HG03135 (cell line): ENCODE measurements around the gene MVK.
A peak's percentile ranks its signal among the peaks of the same experiment; 100 is the strongest.

Experiments used
- ATAC-seq: cut with Tn5 transposase; IDR thresholded peaks from one replicate; pipeline ENCODE4 v1.9.1; 2021; ENCODE audit warnings: mild to moderate bottlenecking, moderate library complexity; ENCODE audit not compliant: unreplicated experiment

Gene MVK

DNA sequence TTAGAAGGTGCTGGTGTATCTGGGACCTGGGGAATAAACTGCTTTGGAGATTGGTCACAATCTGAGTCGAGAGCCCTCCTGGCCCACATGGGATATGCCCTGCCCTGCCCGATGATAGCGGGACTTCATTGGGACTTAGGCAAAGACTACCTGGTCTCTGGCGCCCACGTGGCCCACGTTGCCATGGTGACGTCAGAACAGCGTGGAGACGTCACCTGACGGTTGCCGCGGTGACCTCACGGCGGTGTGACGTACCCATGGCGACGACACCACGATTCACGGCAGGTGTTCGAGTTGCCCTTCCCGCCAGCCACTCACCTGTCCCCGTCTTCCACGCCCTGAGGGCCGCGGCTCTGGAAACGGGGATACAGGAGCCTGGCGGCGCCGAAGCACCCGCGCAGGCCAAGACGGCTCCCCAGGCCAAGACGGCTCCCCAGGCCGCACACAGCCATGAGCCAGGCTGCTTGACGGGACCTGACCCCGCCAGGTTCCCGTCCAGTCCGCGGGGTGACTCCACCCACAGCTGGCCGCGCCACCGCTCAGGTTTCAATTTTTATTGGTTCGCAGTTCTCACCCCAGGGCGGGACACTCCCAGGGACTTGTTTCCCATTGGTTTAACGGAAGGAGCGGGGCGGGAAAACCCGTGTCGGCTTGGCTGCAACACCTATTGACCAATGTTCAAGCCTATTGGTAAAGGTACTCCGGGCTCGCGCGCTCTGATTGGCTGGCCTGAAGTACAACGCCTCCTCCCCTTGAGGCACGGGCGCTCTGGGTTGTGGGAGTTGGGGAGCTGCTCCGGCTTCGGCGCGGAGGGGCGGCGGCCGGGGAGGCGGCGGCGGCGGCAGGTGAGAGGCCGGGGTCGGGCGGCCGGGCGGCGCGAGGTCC is at the start of gene MVK, which contains the start of gene MMAB:
TSS of gene MVK (plus strand) at position 766 of the 885 bp plus-strand sequence. CDS start 1,029 bp downstream, outside the sequence.
TSS of gene MMAB (minus strand) at position 476 of the 885 bp plus-strand sequence. CDS start at position 452, 24 bp downstream.
- peak; percentile 90 for ATAC-seq

DNA sequence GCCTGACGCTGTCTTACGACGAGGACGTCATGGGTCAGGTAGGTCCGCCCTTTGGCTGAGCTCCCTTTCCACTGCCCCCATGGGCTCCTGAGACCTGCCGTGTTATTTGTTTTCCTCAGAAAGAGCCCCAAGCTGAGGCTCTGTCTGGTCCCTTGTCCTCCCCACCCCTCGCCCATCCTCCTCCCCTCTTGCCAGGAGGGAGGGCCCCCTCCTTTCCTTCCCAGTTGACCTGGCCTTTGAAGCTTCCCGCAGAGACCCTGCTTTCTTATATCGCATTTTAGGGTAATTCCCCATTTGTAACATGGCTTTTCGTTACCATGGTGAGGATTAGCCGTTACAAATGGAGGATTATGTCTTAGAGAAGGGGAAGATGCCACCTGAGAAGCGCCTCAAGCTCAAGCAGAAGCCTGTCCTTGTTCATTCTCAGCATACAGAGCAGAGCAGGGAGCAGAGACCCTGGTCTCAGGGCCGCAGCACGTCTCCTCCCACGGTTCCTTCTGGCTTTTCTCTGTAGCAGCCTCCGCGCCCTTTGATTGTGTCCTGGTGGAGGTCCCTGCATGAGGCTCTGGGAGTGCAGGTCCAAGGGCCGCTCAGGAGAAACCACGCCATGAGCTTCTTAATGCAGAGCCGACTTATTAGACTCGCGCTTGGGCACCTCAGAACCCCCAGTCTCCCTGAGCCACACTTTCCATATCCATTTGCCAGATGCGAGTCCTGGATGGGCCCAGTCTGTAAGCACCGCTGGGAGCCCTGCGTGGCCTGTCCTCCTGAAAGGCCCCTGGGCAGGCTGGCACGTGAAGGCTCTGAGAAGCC is 48.9 kb upstream of the MVK start:
- no peak for ATAC-seq

DNA sequence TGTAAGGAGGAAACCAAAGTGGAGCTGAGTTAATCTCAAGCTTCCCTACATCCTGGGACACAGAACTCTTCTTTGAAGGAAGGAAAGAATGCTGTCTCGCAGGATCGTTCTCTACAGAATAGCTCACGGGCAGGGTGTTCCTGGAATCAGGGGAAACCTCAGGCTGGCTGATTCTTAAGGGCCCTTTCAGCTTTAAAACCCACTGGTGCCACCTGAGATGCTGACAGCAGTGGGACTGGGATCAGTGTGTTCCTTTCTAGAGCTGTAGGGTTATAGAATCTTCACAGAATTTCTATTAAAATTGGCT is 48.4 kb upstream of the MVK start:
- no peak for ATAC-seq

DNA sequence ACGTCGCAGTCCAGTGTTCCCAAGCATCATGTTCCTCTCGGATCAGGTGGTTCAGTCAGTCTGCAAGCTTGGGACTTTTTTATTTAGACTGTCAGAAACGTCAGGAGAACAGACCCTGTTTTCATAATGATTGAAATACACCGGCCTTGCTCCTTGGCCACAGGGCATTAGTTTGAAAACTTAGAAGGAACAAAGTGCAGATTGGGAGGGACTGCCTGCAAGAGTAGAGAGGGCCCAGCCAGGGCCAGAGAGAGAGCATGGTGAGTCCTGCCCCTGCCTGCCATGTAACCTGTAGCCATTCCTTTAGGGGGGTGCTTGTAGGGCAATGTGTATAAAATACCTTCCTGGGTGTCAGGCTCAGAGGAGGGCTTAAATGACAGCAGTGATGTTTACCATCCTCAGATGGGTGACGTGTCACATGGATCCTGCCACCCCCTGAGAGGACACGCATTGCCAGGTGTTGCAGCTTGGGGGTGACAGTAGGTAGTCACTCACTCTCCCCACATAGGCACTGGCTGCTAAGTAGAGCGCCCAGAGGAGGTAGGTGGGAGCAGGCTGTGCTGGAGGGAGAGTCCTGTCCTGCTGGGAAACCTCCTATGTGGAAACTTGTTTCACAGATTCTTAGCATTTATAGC is 46.0 kb upstream of the MVK start:
- no peak for ATAC-seq

DNA sequence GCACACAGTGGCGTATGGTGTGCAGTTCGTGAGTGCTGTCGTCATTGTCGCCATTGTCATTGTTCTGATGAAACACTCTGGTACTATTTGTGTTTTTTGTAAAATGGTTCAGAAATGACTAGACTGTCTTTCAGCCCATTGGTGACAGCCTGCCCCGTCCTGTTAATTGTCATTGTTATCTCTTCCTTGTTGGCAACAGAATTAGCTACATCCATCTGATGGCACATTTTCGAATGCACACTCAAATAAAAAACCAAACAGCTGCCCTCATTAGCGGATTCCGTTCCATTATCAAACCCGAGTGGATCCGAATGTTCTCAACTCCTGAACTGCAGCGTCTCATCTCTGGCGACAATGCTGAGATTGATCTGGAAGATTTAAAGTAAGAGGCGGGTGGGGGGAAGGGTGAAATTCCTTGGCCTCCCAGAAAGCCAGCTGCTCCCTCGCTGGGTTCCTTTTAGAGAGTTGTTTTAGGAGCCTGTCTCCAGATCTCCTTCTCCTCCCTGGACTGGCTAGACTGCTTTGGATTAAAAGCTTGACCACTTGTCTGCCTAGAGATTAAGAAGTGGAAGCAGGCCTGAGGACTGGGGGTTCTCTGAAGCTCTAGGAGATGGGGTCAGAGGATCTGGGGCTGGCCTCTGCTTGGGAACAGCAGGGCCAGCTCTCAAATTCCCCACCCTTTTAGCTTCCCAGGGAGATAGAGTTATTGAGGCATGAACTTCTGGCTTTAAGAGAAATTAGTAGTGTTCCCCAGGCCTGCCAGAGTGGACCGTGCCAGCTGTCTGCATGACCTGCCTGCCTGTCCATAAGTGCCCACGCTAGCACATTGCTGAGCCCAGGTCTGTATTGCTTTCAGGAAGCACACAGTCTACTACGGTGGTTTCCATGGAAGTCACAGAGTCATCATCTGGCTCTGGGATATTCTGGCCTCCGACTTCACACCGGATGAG is 43.6 kb upstream of the MVK start:
- no peak for ATAC-seq

DNA sequence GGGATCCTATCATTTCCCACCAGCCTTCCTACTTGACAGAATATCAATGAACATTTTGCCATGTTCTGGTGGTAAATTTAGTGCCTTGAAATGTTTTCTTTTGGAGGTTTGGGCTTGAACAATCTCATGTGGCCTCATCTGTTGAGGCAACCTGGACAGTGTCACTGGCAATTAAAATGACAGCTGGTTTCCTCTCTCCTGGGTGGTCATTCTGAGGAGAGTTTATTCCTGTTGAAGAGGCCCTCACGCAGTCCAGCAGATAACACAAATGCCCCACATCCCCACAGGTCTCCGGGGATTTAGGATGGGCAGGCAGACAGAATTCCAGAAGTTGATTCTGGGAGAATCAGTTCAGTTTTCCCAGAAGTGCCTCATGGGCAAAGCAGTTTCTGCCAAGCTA is 42.2 kb upstream of the MVK start:
- no peak for ATAC-seq

DNA sequence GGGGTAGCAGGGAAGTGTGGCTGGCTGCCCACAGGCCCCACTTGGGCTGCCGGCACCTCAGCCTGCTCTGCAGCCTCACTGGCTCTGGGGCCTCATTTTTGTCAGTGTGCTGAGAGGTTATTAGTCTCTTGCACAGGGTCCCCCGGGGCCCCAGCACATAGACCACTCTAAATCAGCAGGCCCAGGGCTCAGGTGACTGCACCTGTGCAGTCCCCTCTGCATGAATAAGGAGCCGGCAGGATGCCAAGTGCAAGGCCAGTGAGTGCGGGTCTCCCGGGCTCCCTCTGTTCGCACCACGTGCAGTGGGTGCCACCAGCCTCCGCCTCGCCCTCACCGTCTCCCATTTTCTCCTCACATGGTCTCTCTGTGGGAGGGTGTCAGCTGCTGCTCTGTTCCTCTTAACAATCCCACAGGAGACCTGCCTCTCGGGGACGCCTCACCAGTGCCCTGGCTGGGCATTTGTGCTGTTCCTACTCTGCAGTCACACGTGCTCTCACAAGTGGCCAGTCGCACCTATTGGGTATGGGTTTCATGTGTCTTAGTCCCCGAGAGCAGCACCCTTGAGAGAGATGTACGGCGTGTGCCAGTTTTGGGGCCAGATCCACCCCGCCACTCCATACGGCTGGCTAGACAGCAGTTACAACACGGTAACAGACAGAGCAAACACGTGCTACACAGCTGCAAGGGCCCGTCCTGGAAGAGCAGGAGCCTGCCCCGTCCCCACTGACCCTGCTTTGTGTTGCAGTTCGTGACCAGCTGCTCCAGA is 40.7 kb upstream of the MVK start:
- no peak for ATAC-seq

DNA sequence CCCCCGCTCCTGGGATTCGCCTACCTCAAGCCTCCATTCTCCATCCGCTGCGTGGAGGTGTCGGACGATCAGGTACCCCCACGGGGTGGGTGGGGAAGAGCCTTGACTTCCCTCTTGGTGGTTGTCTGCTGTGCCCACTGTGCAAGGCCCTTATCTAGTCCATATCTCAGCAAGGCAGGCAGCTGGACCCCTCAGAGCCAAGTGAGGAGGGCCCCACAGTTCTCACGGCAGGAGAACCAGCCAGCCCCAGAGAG is 40.2 kb upstream of the MVK start:
- no peak for ATAC-seq

DNA sequence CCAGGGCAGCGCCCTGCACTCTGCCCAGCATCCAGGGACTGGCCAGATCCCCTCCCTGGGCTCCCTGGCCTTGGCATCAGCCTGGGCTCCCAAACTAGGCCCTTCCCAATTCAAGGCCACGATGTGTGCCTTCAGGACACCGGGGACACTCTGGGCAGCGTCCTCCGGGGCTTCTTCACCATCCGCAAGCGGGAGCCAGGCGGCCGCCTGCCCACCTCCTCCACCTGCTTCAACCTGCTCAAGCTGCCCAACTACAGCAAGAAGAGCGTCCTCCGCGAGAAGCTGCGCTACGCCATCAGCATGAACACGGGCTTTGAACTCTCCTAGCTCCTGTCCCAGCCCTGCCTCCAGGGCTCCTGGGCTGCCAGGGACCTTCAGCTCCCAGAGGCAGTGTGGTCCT is 39.1 kb upstream of the MVK start:
- ATAC-seq = no peak

DNA sequence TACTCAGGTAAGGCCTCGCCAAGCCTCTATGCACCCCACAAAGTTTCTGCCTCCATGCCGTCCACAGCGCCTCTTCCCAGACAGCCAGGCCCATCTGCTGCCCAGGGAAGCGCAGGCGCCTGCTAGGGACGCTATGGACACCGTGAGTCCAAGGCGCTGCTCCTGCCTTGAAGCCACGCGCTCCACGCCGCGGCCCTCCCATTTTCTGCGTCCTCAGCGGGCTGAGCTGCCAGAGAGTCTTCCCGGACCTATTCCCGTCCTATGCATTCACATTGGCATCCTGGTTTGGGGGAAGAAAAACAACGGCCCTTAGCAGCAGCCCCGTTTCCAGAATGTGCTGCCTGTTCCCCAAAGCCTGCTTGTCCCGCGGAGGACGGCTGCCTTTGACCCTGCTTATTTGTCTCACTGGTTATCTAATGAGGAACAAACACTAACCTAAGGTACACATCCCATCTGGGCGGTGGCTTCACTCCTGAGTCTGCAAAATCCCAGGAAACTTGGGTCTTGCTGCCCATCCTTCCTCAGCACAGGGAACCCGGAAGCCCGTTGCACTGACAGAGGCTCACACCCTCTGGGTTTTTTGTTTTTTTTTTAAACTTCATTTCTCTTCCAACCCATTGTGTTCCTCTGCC is 38.2 kb upstream of the MVK start:
- no peak for ATAC-seq

DNA sequence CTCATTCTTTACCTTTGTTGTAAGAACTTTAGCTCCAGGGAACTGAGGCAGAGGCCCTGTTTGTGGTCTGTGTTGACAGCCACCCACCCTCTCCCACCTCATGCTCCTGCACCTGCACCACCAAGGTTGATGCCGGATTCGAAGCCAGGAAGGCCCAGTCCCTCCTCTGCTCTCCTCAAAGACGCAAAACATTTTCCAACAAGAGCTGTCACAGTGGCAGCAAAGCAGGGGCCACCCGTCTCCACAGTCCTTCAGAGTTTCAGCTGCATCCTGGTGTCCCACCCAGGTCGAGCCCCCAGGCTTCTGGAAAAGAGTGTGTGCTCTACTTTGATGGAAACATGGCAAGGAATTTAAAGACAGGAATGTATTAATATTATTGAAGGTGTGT is 37.7 kb upstream of the MVK start:
- no peak for ATAC-seq

DNA sequence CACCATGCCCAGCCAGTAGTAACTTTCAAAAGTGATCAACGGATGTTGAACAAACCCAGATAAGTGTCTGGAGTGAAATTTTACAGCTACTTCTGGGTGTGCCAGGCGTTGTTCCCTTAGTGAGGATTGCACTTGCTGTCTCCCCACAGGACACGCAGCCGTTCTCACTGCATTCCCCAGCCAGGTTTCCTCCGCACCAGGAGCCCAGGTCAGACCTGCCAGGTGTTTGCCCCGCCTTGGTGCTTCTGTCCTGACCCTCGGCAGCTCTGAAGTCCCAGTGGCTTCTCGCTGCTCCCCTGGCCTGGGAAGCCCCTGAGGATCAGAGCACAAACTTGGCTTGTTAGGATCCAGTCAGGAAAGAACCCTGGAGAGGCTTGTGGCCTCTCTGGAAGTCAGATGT is 36.5 kb upstream of the MVK start:
- no peak for ATAC-seq

DNA sequence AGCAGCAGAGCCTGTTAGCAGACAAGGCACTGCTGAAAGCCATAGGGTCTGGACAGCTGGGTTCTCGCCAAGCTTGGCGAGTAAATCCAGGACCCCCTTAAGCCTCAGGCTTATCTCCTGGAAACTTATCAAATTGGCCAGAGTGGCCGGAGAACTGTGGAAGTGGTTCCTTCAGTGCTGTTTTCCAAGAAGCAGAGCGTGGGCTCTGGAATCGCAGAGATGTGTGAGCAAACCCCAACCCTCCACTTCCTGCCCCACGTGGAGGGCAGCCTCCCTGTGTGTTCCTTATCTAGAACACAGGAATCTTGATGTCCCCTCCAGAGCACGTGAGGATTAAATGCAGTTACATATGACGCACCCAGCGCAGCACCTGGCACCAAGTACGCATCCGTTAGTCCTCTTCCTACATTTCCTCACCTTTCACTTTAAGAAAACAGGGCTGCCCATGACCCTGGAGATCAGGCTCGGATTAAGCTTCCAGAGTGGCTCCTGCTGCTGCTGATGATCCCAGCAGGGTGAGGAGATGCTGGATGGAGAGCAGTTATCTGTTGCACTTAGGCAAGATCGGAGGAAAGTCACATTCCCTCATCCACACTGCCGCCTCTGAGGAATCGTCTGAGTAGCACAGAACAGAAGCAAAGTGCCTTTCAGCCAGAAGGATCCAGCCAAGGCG is 35.3 kb upstream of the MVK start:
- ATAC-seq = no peak

DNA sequence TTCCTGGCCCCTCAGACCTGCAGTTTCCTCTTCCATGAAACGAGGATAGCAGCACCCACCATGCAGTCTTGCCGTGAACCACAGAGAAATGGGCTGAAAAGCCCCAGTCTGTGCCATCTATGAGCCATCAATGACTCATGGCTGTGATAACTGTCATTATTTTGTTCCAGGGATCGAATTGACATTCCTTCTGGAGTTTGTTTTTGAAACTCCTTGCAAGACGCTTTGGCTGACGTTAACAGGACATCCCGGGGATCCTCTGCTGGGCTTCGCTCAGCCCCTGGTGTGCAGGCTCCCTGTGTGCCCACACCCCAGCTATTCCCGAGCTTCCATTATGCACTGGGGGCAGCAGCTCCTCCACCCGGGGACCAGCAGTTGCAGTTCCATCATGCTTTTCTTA is 34.1 kb upstream of the MVK start:
- ATAC-seq = no peak

DNA sequence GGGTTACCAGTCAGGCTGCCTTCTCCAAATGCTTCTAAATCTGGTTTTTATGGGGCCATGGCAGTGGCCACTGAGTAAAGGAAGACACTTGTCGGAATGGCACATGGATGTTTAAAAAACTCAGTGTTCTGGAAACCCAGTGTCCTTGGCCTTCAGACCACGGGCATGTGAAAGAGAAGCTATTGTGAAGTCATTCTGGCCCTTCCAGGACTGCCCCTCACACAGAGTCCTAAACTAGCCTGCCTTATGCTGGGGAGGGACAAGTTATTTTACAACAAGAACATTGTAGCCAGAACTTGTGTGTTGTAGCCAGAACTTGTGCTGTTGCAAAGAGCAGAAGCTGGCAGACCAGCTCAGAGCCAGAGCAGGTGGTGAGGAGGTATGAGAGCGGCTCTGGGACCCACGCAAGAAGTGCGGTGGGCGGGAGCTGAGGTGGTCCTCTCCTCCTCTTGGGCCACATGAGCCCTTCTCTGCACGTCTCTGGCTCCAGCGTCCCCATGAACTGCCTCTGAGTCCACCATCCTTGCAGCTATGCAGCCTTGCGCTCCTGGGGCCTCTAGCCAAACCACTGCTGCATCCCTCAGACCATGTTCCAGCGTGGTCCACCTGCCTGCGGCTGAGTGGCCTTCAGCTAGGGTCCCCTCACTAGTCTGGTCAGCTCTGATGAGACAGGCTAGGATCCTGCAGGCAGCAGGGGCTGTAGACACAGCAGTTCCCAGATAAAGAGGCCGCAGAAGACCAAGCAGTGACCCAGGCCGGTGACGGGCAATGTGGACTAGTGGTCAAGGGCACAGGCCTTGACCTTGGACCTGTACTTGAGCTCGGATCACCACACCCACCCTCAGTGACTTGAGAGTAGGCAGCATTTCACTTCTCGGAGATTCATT is 32.8 kb upstream of the MVK start:
- ATAC-seq = no peak

DNA sequence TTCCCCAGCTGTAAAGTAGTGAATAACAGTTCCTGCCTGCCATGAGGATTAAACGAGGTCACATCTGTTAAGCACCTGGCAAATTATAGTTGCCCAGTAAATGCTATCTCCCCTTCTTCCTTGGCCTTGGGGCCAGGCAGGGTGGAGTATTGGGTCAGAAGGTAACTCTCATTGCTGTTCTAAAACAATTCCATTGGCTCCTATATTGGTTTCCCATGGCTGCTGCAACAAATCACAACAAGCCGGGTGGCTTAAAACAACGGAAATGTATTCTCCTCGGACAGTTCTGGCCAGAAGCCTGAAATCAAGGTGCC is 32.2 kb upstream of the MVK start:
- ATAC-seq = no peak

DNA sequence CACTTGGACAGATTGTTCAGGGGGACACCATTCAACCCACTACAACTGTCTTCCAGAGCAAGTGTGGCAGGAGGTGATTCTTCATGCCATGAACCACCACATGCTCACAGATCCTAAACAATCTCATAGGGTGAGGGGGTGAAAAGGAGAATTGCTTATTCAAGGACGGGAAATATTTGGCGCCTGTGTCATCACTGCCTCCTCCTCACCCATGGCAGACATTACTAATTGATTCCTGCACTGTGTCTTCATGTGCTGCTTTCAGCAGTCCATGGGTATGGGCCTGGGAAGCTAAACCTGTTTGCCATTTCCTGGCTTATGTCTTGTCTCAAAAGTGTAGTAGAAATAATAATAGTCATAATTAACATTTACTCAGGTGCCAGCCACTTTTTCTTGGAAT is 31.6 kb upstream of the MVK start:
- no peak for ATAC-seq

DNA sequence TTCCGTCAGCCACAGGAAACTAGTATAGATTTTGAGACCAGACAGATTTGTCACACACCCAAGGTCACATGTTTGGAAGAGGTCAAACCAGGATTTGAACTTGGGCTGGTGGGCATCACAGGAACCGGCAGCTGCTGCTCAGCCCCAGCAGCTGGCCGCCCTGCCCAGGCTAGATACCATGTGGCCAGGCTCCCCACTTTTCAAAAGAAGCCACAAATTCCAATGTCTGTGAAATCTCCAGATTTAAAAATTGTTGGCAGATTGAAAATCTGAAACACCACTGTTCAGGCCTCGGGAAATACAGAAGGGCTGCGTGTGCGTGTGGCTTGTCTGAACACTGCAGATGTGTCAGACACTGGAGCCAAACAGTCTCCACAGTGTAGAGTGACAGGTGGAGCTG is 30.7 kb upstream of the MVK start:
- no peak for ATAC-seq
